Brain microvascular endothelial cell (primary cell): ENCODE data around the gene GTF2IRD2.
"Not testable (repeated sequence)": the region's sequence is repeated elsewhere in the genome, so short reads cannot be mapped to it uniquely, and the experiment has no call there.

Source experiments
- DNase-seq: peaks from one replicate; pipeline ENCODE4 v3.0.0-alpha.2; 2020
- H3K27ac ChIP-seq: fragments of 250-450 bp; sonication (Bioruptor Pico); 2 replicates; pipeline ENCODE4 v1.5.1; 2020; ENCODE audit warnings: mild to moderate bottlenecking, moderate library complexity
- H3K27me3 ChIP-seq: fragments of 250-450 bp; sonication (Bioruptor Pico); replicated peaks from 2 replicates; pipeline ENCODE4 v1.5.1; 2020; ENCODE audit warnings: mild to moderate bottlenecking
- H3K36me3 ChIP-seq: fragments of 250-450 bp; sonication (Bioruptor Pico); replicated peaks from 2 replicates; pipeline ENCODE4 v1.5.1; 2020; ENCODE audit warnings: mild to moderate bottlenecking
- H3K4me3 ChIP-seq: 2 replicates; pipeline ENCODE4 v1.5.1; 2011; ENCODE audit warnings: low read depth, mild to moderate bottlenecking, control low read depth, low read length, moderate library complexity
- in situ Hi-C: cut with HindIII; loops from 2 replicates; pipeline ENCODE4 v1.10.0; 2017; ENCODE audit warnings: low sequenced_read_pairs, low pct_ligation_motif_present

GTF2IRD2 gene

DNA sequence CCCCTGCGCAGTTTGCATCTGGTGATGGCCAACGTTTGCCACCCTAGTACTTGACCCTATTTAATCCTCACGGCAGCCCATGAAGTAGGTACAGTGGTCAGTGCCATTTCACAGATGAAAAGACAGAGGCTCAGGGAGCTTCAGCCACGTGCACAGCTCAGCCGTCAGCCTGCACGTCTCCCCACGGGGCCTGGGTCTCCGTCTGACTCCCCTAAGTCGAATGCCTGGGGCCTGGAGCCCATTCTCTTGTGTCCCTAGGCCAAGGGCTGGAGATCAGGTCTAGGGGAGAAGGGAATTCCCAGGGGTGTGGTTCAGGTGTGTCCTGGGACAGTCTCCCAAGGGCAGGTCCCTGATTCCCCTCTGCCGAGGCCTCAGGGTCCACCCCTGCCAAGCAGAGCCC is 84.4 kb downstream of the GTF2IRD2 start:
- H3K27me3 ChIP-seq, in situ Hi-C loops, H3K36me3 ChIP-seq, H3K4me3 ChIP-seq, H3K27ac ChIP-seq, DNase-seq: not testable (repeated sequence)

- H3K36me3 ChIP-seq, in situ Hi-C loops, H3K27ac ChIP-seq, H3K27me3 ChIP-seq, DNase-seq, H3K4me3 ChIP-seq: not testable (repeated sequence)
Observed at GRCh38 chr7:74766509-74766908, 84.9 kb downstream of the GTF2IRD2 start.

DNA sequence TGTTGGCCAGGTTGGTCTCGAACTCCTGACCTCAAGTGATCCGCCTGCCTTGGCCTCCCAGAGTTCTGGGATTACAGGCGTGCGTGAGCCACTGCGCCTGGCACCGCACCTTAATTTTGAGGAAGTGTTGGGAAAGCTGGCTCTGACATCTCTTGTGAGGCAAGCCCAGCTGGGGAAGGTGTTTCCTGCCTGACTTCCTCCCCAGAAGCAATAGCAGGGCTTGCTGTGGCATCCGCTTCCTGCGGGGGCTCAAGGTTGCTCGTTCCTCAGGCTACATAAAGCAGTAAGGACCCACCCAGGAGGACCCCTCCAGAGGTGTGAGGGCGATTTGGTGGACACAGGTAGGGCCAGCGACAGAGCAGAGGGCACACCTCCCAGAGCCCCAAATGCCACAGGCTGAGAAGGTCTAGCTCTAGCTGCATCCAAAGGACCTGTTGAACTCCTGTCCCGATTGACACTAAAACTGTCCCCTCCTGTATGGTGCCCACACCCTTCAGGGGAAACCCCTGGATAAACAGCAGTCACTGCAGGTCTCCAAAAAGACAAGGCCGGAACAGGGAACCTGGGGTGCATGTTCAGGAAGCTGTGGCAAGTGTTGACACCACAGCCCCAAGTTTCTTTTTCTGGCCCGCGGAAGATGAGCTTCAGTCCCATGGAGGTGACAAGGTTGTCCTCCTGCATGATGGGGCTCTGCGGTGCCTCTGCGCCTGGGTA is 86.0 kb downstream of the GTF2IRD2 start:
- DNase-seq, H3K27ac ChIP-seq, H3K4me3 ChIP-seq, H3K36me3 ChIP-seq, in situ Hi-C loops, H3K27me3 ChIP-seq: not testable (repeated sequence)

- H3K27me3 ChIP-seq, DNase-seq, H3K36me3 ChIP-seq, H3K27ac ChIP-seq, H3K4me3 ChIP-seq, in situ Hi-C loops: not testable (repeated sequence)
Observed at GRCh38 chr7:74758982-74759381, 92.4 kb downstream of the GTF2IRD2 start.

DNA sequence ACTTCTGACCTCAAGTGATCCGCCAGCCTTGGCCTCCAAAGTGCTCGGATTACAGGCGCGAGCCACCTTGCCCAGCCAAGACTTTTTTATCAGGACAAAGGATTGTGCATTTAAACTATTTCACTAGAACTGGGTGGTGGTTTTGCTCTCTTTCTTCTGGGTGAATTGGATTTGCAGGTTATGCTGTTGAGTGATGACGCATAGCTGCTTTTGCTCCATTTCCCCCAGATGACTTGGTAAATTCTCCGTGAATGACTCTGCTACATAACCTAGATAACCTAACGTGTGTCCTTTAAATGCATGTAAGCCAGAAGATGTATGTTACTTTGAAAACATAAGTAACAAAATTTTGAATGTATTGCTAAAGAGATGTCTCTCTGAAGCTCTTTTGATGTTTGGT is 93.1 kb downstream of the GTF2IRD2 start:
- H3K27ac ChIP-seq, H3K36me3 ChIP-seq, in situ Hi-C loops, H3K27me3 ChIP-seq, H3K4me3 ChIP-seq, DNase-seq: not testable (repeated sequence)

DNA sequence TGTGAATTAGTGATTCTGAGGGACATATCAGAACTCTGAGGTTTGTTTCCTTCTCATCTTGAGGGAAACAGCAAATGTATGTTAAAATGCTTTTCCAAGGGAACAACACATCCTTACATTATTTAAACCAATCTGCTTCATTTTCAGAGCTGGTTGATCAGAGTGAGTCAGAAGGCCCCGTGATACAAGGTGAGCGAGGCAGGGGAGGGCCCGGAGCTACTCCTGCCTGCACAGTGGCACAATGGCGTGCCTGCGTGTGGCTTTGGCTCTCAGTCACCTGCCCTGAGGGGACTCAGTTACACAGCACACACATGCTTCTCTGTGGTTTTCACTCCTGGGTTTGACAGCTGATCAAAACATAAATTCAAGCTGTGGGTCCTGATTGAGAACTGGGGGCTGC is 94.7 kb downstream of the GTF2IRD2 start:
- H3K27ac ChIP-seq, H3K27me3 ChIP-seq, H3K4me3 ChIP-seq, in situ Hi-C loops, H3K36me3 ChIP-seq, DNase-seq: not testable (repeated sequence)

- in situ Hi-C loops, H3K36me3 ChIP-seq, DNase-seq, H3K27me3 ChIP-seq, H3K4me3 ChIP-seq, H3K27ac ChIP-seq: not testable (repeated sequence)
Observed at GRCh38 chr7:74753921-74754482, 97.4 kb downstream of the GTF2IRD2 start.
